GM19397 (cell line): ENCODE data around the gene RSRC1.

ENCODE experiments used
- ATAC-seq: cut with Tn5 transposase; IDR thresholded peaks from one replicate; pipeline ENCODE4 v1.9.1; 2021; ENCODE audit warnings: mild to moderate bottlenecking, moderate library complexity; ENCODE audit not compliant: unreplicated experiment

Gene RSRC1

DNA sequence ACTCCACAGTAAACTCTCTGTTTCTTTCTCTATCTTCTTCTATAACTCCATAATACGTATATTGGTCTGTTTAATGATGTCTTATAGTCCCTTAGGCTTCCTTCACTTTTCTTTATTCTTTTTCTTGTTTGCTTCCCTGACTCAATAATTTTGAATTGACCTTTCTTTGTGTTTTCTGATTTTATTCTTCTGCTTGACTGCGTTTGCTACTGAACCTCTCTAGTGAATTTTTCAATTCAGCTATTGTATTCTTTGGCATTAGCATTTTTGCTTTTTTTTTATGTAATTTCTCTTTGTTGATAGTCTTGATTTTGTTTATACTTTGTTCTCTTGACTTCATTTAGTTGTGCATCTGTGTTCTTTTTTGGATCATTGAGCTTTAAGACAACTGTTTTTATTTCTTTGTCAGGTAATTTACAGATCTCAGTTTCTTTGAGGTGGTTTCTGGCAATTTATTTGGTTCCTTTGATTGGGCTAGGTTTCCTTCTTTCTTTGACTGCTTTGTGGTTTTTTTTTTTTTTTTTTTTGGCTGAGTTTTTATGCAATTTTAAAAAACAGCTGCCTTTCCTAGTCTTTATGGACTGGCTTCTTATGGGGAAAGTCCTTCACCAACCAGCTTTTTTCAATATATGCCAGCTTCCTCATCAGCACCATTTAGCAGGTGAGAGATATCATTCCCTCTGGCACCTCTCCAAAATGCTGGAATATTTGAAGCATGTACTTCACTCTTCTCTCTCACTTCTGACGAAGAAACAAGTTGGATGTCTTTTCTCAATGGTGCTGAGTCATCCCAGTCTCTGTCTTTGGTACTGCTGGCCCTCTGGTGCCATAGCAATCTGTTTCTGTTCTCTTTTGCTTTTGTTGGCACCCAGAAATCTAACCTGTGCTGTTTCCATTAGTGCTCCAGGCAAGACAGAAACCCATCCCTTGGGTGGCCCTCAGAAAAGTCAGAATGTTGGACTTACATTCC is 17.6 kb downstream of the RSRC1 start:
- ATAC-seq, result no peak

DNA sequence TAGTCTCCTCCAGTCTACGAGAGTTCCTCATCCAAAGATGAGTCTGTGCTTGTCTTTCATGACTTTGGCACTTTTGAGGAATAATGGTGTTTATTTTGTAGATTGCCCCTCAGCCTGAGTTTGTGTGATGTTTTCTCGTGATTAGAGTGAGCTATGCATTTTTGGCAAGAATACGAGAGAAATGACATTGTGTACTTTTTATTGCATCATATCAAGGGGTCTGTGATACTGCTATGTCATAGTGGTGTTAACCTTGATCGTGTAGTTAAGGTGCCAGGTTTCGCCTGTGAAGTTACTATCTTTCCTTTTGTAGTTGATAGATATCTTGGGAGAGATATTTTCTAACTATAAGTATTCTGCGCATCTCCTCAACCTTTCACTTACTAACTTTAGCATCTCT is 18.9 kb downstream of the RSRC1 start:
- no peak for ATAC-seq

DNA sequence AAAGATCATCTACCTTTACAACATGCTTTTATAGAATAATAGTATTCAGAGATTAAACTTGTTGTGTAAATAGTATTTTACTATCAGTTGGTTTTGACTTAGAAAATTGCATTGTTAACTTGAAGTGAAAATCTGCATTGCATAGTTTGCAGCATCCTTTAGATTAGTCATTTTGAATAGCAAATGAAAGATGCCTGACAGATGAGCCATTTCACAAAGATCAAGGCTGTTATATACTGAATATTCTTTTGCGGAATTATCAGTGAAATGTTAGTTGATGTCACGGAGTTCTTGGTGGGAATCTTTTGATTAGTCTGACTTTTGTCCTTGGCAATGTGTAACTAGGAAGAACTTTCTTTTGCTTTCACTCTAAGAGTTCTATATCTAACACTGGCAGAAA is 24.5 kb downstream of the RSRC1 start:
- ATAC-seq, result no peak

DNA sequence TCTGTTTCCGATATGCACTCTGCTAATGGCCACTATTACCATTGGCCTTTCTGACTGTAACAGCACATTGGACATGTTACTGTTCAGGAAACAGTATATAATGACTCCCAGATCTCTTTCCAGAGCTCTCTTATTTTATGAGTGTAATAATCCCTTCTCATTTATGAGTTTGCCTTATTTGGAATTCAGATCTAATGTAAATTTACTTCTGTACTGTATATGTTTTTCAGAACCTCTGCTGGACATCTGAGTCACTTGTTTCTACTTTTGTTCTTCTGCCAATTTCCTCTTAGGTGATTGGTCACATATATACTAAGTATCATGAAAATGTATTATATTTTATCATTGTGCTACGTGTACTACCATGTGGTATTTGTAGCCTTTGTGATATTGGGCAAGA is 30.5 kb downstream of the RSRC1 start:
- ATAC-seq, result no peak

DNA sequence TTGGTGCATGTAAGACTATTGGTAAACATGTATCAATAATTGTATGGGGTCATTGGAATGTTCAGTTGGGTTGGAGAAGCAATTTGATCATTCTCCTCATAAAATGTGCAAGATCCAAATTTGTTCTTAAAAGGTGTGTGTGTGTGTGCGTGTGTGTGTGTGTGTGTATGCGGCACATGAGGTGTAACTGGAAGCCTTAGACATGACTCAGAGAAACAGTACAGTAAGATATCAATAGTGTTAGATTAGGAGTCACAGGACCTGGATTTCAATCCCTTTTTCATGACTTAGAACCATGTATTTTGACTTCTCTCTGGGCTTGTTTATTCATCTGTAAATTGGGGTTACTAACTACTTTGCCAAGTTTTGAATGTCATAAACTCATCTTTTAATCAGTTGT is 38.3 kb downstream of the RSRC1 start:
- ATAC-seq, result no peak

DNA sequence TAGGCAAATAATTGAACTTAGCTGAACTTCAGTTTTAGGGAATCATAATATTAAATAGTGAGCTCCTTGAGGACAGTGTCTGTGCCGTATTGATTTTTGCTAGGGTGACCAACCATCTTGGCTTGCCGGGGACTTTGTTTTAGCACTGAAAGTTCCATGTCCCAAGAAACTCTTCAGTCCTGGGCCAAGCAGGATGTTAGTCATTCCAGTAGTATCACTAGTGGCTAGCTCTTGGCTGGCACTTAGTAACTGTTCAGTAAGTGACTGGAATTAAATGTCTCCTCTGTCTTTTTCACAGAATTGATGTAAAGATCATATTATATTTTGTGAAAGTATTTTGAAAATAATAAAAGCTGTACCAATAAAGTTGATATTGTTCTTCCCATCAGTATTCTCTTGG is 42.3 kb downstream of the RSRC1 start:
- ATAC-seq, result no peak

DNA sequence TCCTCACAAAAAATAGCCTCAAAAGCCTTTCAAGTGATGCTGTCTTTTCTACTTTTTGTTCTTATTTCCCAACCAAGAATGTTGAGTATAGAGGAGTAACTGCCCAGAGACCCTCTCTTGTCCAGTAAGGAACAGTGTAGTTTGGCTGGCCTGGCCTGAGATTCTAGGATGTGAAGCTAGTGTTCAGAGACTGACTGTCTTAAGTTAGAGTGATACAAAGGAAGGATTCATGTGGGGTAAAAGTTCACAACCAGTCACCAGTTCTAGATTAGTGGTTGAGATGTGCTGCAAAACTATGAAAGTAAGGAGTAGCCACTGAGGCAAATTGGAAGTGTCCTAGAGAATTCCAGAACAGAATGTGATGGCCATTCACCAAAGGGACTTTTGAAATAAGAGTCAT is 49.1 kb downstream of the RSRC1 start:
- ATAC-seq, result no peak

DNA sequence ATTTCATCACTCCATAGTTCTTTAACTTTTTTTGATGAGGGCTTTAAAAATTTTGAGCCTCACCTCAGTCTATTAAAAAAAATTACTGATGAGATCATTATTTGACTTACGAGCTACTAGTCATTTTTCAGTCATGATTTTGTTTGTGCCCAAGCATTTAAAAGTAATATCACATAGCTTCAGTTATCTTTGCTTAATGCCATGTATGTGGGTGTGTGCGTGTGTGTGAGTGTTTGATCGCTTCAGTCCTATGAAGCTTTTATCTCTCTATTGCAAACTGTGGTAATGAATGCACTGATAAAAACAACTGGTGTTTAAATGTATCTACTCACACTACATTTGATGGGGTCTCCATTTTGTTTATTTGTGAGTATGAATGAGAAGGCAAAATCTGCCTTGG is 49.8 kb downstream of the RSRC1 start:
- no peak for ATAC-seq

DNA sequence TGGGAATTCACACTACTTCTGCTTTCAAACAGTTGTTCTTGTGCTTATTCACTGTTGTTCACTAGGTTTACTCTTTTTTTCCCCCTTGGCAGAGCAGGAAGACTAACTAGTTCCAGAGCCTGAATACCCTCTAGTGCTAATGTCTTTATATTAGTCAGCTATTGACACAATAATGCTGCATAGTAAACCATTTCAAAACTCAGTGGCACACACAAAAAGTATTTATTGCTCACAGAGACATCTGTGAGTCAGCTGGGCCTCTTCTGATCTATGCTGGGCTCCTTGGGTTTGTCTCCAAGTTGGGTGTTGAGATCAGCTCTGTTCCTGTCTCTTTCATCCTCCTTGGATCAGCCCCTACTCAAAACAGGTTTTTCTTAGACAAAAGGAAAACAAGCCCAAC is 51.1 kb downstream of the RSRC1 start:
- ATAC-seq, result no peak

DNA sequence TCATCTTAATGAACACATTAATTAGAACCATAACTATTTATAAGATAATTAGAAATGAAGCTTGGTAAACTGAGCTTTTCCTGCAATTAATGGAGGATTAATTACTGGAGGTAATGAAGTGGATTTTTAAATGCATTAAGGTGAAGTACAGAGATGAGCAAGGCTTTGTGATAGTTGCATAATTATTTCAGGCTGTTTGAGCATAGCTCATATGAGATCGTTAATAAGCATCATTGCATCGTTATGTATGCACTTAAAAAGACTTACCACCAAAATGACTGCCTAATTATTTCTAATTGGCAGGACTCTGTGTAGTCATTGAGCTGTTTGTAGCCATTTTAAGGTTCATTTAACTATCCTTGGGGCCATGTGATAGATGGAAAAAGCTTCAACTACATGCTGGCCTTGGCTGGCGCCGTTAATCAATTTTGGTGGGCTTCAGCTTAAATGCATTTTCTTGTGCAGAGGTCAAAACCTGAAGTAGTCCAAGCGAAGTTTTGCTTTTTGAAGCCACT is 55.3 kb downstream of the RSRC1 start:
- ATAC-seq, result no peak

DNA sequence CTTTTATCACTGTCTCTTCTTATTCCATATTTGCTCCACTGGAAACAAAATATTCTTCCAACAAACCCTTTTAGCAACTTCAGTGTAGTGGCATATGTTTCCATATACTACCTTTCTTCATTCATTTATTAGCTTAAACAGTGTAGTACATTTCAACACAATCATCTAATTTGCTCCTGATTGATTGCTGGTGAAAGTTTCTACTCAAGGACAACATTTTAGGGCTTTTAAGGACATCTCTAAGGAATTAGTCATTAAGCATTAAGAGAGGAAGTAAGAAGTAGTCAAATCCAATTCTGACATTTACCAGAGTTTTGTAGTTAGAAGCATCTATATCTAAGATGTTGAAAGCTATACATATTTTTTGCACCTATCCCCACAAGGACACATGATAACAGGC is 55.8 kb downstream of the RSRC1 start:
- ATAC-seq, result no peak

DNA sequence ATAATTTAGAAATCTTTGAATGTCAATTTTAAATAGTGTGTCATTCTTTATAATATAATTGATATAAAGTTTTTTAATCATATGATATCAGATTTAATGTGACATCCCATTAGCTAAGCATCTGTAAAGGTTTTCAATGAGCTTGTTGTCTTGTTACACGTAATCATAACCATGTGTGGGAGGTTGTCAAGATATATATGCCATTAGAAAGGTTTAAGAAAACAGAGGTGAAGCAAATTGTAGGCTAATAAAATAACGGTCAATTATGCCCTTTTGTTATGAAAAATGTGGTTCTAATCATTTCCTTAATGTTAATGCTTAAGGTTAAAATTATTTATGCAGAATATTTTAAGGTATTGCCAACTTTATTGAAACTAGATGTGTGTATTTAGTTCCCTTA is 56.3 kb downstream of the RSRC1 start:
- ATAC-seq, result no peak

DNA sequence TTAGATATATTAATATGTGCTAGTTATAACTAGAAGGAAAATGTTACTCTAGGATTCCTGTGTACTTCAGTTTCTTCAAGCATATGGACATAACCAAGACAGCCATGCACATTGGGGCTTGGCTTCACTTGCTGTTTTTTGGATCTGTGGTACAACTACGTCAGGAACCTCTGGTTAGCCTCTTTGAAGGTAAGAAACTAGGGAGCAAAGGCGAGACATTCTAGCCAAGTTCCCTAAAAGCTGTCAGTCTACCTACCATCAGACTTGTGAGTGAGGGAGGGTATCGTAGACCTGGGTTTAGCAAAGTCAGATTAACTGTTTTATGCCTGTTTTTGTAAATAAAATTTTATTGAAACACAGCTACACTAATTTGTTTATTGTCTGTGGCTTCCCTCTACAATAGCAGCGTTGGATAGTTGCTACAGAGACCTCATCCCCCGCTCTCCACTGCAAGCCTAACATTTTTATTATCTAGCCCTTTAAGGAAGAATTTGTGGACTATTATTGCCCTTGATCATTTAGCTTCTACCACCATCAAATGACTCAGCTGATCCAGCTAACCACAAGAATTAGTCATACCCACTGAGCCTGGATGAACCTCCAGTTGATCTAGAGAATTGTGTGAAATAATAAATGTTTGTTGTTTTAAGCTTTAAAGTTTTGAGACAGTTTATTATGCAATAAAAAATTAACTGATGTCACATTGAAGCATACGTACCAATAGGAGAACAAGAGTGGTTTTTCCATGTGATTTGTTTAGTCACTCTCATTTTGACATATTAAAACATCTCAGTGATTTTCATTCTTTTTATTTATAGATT is 58.1 kb downstream of the RSRC1 start:
- ATAC-seq, result no peak

DNA sequence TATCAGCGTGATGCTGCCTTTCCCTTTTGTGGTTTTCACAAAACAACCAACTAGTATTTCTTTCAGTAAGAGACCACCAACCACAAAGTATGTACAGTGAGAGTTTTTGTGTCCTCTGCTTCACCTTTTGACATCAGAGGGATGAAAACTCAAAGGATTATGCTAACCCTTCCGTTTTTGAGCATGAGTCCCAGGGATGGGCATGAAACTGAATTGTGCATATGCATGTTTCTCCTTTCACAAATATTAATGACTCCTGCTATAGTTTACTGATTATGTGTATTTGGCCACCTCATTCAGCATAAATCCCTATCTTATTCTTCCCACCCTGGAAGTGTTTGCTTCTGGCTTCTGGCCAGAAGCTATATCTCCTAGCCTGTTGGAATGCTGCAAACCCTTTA is 59.2 kb downstream of the RSRC1 start:
- ATAC-seq, result no peak

DNA sequence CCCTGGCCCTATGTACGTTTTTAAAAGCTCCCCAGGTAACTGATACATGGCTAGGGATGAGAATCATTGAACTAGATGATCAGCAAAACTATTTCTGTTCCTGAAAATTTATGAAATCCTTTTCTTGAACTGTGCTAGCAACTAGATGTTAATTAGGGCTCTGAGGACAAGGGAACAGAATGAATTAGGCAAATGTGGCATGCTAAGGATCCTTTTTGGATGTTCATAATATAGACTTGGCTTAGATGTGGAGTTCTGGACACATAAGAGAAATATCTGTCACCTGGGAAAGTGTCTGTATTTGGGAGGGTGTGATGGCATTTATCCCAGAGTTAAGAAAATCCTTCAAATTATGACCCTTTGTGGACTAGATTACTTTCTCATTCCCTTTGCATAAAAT is 71.2 kb downstream of the RSRC1 start:
- no peak for ATAC-seq

DNA sequence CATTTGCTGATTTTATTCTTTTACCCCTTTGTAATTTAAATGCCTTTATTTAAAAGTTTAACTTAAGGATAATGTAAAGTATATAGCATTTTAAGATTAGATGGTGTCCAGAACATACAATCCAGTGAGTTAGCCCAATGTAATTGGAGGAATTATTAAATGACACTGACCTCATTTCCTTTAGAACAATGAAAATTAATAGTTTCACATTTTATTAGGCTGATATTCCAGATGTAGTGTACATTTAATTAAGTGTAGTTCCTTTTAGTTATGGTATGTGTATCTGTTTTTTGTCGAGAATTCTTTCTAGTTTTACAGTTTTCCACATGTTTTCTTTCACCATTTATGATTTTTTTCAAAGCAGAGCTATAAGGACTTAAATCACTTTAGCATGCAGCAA is 75.8 kb downstream of the RSRC1 start:
- no peak for ATAC-seq

DNA sequence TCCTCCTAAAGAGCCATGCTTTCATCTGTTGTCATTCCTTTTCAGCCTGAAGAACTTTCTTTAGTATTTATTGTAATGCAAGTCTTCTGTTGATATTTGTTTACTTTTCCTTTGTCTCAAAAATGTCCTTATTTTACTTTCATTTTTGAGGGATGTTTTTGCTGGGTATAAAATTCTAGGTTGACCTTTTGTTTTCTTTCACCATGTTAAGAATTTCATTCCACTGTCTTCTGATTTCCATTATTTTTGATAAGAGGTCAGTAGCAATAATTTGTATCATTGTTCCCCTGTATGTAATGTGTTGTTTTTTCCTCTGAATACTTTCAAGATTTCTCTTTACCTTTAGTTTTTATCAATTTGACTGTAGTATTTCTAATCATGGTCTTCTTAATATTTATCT is 91.1 kb downstream of the RSRC1 start:
- no peak for ATAC-seq

DNA sequence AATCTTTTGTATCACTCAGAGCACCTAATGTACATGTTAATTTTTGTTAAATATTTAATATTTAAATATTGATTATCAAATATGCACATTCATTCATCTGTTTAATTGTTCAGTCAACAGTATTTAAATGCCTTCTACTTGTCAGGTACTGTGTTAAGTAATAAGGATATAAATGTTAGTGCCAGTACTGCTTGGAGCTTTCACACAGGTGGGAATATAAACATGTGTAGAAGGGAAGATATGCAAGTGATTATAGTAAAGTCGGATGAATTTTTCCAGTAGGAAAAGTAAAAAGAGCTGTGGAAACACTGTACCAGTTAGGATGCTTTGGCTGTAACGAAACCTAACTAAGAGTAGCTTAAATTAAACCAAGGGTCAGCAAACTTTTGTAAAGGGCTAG is 95.4 kb downstream of the RSRC1 start:
- no peak for ATAC-seq

DNA sequence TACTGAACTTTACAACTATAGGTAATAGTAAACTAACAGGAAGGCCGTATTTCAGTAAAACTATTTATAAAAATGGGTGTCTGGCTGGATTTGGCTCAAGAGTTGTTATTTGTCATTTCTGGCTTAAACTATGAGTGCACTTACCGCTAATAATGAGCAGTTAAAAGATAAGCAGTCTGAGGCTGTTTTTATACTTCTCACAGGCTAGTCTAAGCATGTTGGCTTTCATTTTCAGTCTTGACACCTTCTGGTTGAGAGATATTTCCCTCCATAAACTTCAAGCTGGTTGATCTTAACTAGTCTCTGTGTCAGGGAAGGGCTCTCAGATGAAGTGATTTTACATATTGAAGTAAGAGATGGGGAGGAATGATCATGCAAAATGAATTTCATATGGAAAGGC is 96.1 kb downstream of the RSRC1 start:
- no peak for ATAC-seq

DNA sequence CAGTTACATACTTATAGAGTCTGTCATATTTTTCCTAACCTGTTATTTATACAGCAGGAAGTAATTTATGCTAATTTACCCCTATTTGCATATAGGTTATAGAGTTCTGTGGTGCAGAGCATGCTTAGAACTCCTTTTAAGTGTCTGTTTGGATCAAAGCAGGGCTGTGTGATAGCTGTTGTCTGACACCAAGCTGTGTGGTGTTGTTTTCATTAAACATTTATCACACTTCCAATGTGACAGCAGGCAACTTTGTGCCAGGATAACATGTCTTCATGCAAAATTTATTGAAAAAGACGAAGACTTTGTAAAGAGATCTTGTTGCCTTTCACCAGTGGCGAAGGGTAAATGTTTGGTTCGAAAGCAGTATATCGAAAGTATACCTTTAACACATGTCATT is 100.2 kb downstream of the RSRC1 start:
- no peak for ATAC-seq

DNA sequence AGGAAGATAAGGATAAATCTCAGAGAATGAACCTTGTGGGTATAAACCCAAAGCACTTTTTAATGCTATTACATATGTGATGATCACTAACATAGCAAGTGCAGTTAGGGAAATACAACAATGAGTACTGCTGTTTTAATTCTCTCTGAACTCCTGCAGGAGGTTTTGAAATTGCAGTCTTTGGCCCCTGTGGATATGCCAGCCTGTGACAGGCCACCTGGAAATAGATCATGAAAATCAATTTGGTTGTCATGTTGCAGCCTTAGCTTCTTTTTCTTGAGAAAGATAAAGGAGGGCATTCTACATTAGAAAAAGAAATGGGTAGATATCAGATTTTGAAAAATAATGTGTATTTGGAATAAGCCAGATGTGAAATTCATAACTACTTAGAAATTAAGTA is 103.6 kb downstream of the RSRC1 start:
- no peak for ATAC-seq

DNA sequence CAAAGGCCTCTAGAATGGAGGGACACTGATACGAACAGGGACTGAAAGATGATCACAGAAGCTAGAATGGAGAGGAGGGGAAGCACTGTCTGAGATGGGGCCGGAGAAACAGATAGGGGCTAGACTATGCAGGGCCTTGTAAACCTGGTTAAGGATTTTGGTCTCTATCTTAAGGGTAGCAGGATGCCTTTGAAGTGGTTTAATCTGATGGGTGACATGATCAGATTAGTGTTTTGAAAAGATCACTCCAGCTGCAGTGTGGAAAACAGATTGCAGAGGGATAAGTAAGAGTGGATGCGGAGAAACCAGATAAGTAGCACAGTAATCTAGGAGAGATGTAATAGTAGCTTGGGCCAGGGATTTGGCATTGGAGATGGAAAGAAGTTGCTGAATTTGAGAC is 108.1 kb downstream of the RSRC1 start:
- ATAC-seq, result no peak
